ENCODE measurements around the gene NET1.
A peak's percentile ranks its signal among the peaks of the same experiment; 100 is the strongest.

The NET1 gene

DNA sequence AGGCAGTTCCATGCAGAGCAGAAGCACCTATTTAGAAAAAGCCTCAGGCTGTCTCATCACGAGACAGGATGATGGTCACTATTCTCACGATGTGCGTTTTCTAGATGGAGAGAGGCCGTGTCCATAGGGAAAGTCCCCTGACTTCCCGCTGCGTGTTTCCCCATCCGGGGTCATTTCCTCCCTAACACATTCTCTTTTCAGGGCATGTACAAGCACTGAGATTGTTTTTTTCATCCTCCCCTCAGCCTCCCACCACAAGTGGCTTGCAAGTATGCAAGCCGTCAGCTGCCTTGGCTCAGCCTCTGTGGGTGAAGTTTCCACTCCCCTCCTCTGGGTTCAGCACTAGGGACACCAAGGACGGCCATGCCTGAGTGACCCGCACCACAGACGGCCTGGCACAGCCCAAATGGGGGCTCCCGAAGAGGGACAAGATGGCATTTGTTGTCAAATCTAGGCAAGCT is 89.7 kb downstream of the NET1 start:
- Mint-ChIP-seq H3K27me3 (peaks cover 55% of the 10 kb centered on the region), H3K4me3 (no peak overlapping the region), H3K9me3 (no peaks in the 10 kb centered on the region), H3K36me3 (no peaks in the 10 kb centered on the region), H3K4me1 (no peaks in the 10 kb centered on the region), H3K27ac (no peak overlapping the region)
- no peak for ATAC-seq

DNA sequence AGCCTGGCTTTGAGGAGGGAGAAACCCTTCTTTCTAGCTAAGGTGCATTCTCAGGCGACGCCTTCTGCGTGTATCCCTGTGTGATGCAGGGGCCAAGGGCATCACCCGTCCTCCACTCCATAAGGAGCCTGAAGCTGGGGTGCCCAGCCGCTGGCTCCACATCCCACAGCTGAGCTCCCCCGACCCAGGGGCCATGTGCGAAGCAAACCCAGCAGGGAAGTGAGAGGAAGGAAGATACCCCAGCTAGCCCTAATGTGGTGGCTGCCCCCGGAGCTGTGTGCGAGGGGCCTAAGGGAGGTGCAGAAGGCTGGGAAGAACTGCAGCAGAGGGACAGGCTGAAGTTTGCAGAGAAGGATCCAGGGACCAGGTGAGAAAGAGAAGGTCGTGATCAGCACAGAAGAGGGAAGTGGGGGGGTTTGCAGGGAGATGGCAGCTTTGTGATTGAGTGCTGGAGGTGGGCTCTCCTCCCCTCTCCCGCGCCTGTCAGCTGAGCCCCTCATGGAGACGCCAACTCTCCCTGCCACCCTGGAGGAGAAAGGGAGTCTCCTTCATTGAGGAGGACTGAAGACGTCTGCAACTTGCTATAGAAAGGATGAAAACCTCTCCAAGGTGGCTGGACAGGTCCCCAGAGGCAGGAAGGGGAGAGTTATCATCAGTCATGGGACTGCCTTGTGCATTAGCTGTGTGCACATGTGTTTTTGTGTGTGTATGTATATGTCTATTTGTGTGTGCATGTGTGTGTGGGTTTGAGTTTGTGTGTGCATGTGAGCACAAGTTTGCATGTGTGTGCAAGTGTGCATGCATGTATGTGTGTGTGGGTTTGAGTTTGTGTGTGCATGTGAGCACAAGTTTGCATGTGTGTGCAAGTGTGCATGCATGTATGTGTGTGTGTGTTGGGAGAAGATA is 90.5 kb downstream of the NET1 start:
- ATAC-seq, result no peak
- Mint-ChIP-seq H3K4me1 (no peaks in the 10 kb centered on the region), H3K27ac (no peak overlapping the region), H3K9me3 (no peaks in the 10 kb centered on the region), H3K4me3 (no peak overlapping the region), H3K36me3 (no peaks in the 10 kb centered on the region), H3K27me3 (peaks cover 56% of the 10 kb centered on the region)

- H3K27ac Mint-ChIP-seq, result no peak overlapping the region
- no peaks in the 10 kb centered on the region for H3K36me3 Mint-ChIP-seq
- H3K27me3 Mint-ChIP-seq, result peaks cover 58% of the 10 kb centered on the region
- no peaks in the 10 kb centered on the region for H3K4me1 Mint-ChIP-seq
- H3K9me3 Mint-ChIP-seq, result no peaks in the 10 kb centered on the region
- H3K4me3 Mint-ChIP-seq, result no peak overlapping the region
- no peak for ATAC-seq
Observed at GRCh38 chr10:5503477-5503835, 91.1 kb downstream of the NET1 start.

GRCh38 chr10:5504146-5505072 is 92.1 kb downstream of the NET1 start:
- ATAC-seq, result no peak
- Mint-ChIP-seq H3K27me3 (peaks cover 67% of the 10 kb centered on the region), H3K4me3 (no peak overlapping the region), H3K9me3 (no peaks in the 10 kb centered on the region), H3K4me1 (no peaks in the 10 kb centered on the region), H3K27ac (no peak overlapping the region), H3K36me3 (no peaks in the 10 kb centered on the region)

- Mint-ChIP-seq H3K27me3 (peaks cover 58% of the 10 kb centered on the region), H3K36me3 (no peaks in the 10 kb centered on the region), H3K27ac (no peak overlapping the region)
Observed at GRCh38 chr10:5506246-5506645, 93.9 kb downstream of the NET1 start.

DNA sequence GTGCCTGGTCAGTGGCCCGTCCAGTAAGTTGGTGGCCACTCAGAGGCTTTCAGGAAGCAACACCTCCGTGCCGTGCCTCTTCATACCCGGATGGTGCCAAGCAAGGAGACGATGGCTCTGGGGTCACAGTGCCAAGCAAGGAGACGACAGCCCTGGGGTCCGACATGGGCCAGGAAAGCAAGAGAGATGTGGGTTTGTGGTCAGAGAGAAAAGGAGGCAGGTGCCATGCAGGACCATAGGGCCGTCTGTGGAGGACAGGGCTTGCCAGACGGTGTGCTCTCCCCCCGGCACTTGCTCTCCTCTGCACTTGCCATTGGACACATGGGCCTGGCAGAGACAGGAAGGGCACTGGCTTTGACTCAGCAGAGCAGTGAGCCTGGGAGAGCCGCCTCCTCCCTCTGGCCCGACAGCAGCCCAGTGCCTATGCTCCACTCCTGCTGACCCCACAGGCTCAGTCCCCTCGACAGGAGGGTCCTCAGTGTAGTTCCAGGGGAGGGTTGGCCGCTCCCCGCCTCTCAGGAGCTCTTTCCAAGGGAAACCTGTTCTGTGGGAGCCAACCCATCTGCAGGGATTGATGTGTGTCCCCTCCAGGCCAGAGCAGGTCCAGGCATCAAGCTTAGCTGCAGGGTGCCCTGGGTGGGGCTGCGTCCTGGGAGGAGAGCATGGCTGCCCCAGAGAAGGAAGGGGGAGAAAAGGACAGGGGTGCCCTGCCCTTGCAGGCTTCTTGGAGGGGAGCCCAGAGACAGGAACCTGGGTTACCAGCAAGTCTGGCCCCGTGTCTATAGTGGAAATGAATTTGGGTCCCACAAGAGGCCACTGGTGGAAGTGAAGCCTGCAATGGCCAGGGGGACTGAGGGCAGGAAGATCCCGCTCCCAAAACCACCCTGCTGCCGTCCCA is 94.6 kb downstream of the NET1 start:
- Mint-ChIP-seq H3K36me3 (no peaks in the 10 kb centered on the region), H3K4me3 (no peak overlapping the region), H3K4me1 (no peaks in the 10 kb centered on the region), H3K27ac (no peak overlapping the region), H3K9me3 (no peaks in the 10 kb centered on the region), H3K27me3 (peaks cover 61% of the 10 kb centered on the region)
- no peak for ATAC-seq

More at GRCh38 chr10:5506246-5506645, 93.9 kb downstream of the NET1 start:
- ATAC-seq, result no peak
- Mint-ChIP-seq H3K9me3 (no peaks in the 10 kb centered on the region), H3K4me1 (no peaks in the 10 kb centered on the region), H3K4me3 (no peak overlapping the region)

DNA sequence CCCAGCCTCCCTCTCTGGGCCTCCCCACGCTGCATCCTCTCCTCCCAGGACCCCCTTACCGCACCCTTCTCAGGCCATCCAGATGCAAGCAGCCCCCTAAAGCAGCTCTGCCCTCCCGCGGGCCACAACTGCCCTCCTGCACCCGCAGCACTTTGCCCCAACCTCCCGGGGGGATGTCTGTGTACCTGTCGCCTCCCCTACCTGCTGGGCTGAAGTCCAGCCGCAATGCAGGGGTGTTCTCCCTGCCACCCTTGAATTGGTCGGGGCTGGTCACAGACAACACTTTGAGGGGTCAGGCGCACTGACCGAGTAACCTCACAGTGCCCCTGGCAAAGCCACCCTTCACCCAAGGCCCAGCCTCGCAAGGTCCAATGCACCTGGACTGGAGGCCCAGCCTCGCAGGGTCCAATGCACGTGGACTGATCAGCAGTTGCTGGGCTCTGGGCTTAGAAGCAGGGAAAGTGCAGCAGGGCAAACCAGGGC is 95.3 kb downstream of the NET1 start:
- no peaks in the 10 kb centered on the region for H3K4me1 Mint-ChIP-seq
- H3K9me3 Mint-ChIP-seq, result no peaks in the 10 kb centered on the region
- no peaks in the 10 kb centered on the region for H3K36me3 Mint-ChIP-seq
- H3K4me3 Mint-ChIP-seq, result no peak overlapping the region
- H3K27me3 Mint-ChIP-seq, result peaks cover 64% of the 10 kb centered on the region
- no peak overlapping the region for H3K27ac Mint-ChIP-seq
- peak; percentile 9 for ATAC-seq

- peaks cover 59% of the 10 kb centered on the region for H3K27me3 Mint-ChIP-seq
- no peaks in the 10 kb centered on the region for H3K36me3 Mint-ChIP-seq
- ATAC-seq, result no peak
- H3K4me1 Mint-ChIP-seq, result no peaks in the 10 kb centered on the region
- H3K27ac Mint-ChIP-seq, result no peak overlapping the region
- H3K9me3 Mint-ChIP-seq, result no peaks in the 10 kb centered on the region
- no peak overlapping the region for H3K4me3 Mint-ChIP-seq
Observed at GRCh38 chr10:5508161-5508604, 95.8 kb downstream of the NET1 start.
